ENCODE data around the gene KLRF2. TPM values are rescaled to one million over a fixed set of nuclear protein-coding genes. Genes with fewer than 3 reads are reported as not detected.

KLRF2 gene
- total RNA-seq, 4 donors from 2014 or later: not detected

DNA sequence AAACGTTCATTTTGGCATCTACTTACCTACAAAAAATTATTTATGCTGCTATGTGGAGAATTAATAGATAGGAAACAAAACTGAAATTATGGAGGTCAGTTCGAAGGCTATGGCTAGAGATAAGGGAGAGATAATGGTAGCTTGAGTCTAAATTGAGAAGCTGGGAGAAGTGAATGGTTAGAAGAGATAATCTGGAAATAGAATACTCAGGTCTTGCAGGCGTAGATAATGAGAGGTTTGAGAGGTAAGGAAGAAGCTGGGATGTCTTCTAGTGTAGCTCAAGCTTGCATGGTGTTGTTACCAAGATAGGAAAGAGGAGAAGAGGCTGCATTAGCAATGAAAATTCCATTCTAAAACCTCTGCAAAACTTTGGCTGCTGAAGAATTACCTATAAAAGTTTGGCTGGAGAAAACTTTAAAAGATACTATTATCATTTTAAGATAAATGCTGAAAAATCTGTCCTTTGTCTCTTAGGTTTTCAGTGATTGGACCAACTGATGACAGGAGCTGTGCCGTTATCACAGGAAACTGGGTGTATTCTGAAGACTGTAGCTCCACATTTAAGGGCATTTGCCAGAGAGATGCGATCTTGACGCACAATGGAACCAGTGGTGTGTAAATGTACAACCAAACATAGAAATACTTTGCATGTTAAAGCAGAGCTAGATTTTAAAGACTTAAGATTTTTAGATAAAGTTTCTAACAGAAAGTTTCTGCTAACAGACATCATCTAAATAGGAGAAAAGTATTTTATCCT is 14.1 kb downstream of the KLRF2 start:
- no peak for TF ChIP-seq POLR2A (IDR thresholded peaks at IDR 0.05; ENCODE audit: low read depth)
- no peak for DNase-seq (ENCODE audit: extremely low spot score)
- intact Hi-C loops (cut with DNase I): no loop called here
- H3K9me3 ChIP-seq: no peaks in the 10 kb centered on the region
- H3K27ac ChIP-seq (replicated peaks in 1 of 4): no peak overlapping the region
- H3K4me1 ChIP-seq: no peaks in the 10 kb centered on the region
- no peaks in the 10 kb centered on the region for H3K27me3 ChIP-seq
- WGBS: 78% methylated on average over 6 of the region's 6 CpGs
- H3K36me3 ChIP-seq: no peaks in the 10 kb centered on the region
- no peak overlapping the region for H3K4me3 ChIP-seq

DNA sequence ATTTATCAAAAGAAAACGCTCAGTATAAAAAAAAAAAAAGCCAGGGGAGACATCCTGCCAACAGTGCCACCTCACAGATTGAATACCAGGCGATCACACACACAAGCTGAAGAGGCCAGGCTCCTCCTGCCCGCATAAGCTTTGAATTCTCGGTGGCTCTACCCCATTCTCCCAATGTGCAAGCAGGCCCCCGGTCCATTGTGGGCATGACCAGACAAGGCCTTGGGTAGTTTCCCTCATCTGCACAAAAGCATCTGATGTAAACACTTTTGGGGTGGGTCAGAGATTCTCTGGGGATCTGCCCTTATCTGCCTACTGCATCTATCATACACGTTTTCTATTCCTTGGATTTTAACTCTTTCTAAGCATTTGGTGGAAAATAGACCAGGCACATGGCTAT is 16.2 kb downstream of the KLRF2 start:
- no peak overlapping the region for H3K27ac ChIP-seq (replicated peaks in 1 of 4)
- WGBS: 76% methylated on average over 6 of the region's 6 CpGs
- intact Hi-C loops (cut with DNase I): no loop called here

DNA sequence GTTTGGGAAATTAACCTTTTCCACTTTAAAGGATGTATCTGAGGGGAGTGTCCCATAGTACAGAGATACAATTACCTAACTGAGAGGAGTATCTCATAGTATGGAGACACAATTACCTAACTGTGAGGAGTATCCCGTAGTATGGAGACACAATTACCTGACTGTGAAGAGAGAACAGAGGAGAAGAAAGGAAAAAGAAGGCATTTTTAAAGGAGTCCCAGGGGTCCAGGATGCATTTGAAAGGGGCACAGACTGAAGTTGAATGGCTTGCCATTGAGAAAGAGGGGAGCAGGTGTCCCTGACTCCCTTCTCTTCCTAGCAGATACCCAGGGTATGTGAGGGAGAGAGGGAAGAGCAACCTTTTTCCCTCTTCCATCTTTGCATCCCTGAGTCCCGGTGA is 17.9 kb downstream of the KLRF2 start:
- Histone ChIP-seq H3K4me3 (no peak overlapping the region), H3K27me3 (no peaks in the 10 kb centered on the region), H3K36me3 (no peaks in the 10 kb centered on the region), H3K9me3 (peaks cover 0 to 15% (median 11%) of the 10 kb centered on the region in 4 donors), H3K4me1 (no peaks in the 10 kb centered on the region), H3K27ac (replicated peaks in 1 of 4) (no peak overlapping the region)
- TF ChIP-seq POLR2A (IDR thresholded peaks at IDR 0.05; ENCODE audit: low read depth): no peak
- TF ChIP-seq, protein P1, sequence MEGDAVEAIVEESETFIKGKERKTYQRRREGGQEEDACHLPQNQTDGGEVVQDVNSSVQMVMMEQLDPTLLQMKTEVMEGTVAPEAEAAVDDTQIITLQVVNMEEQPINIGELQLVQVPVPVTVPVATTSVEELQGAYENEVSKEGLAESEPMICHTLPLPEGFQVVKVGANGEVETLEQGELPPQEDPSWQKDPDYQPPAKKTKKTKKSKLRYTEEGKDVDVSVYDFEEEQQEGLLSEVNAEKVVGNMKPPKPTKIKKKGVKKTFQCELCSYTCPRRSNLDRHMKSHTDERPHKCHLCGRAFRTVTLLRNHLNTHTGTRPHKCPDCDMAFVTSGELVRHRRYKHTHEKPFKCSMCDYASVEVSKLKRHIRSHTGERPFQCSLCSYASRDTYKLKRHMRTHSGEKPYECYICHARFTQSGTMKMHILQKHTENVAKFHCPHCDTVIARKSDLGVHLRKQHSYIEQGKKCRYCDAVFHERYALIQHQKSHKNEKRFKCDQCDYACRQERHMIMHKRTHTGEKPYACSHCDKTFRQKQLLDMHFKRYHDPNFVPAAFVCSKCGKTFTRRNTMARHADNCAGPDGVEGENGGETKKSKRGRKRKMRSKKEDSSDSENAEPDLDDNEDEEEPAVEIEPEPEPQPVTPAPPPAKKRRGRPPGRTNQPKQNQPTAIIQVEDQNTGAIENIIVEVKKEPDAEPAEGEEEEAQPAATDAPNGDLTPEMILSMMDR (IDR thresholded peaks at IDR 0.05): no peak
- no peak for TF ChIP-seq EP300 (IDR thresholded peaks at IDR 0.05)
- no peak for TF ChIP-seq POLR2AphosphoS5 (IDR thresholded peaks at IDR 0.05)
- intact Hi-C loops (cut with DNase I): no loop called here
- no peak for DNase-seq (ENCODE audit: extremely low spot score)
- WGBS: 92% methylated on average over 2 of the region's 2 CpGs

More for the DNA sequence above, 16.2 kb downstream of the KLRF2 start:
- Histone ChIP-seq H3K27me3 (no peaks in the 10 kb centered on the region), H3K4me1 (no peaks in the 10 kb centered on the region), H3K36me3 (no peaks in the 10 kb centered on the region), H3K9me3 (peaks cover 0 to 7% (median 3%) of the 10 kb centered on the region in 4 donors), H3K4me3 (no peak overlapping the region)
- TF ChIP-seq EP300 (IDR thresholded peaks at IDR 0.05) (no peak), POLR2A (IDR thresholded peaks at IDR 0.05; ENCODE audit: low read depth) (no peak), POLR2AphosphoS5 (IDR thresholded peaks at IDR 0.05) (no peak)
- TF ChIP-seq, protein P1 (IDR thresholded peaks at IDR 0.05): no peak
- no peak for DNase-seq (ENCODE audit: extremely low spot score)

DNA sequence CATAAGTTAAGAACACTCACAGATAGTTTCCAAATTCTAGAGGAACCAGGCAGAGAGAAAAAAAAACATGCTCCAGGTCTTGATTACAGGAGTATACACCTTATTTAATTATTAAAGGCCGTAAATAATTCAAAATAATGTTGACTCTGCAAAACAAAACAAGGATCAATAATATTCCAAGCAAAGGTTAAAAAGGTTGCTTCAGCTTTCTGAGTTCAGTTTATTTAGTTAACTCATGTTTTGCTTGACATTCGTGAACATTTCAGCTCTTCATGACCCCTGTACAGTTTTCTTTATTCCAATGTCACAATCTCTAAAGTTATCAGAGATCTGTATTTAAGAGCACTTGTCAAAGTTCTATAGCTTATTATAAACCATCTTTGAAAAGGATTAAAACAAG is 19.6 kb downstream of the KLRF2 start:
- H3K4me3 ChIP-seq: no peak overlapping the region
- H3K36me3 ChIP-seq: no peaks in the 10 kb centered on the region
- DNase-seq (ENCODE audit: extremely low spot score): no peak
- H3K4me1 ChIP-seq: no peaks in the 10 kb centered on the region
- peaks cover 0 to 15% (median 11%) of the 10 kb centered on the region in 4 donors for H3K9me3 ChIP-seq
- intact Hi-C loops (cut with DNase I): no loop called here
- no peak for TF ChIP-seq POLR2AphosphoS5 (IDR thresholded peaks at IDR 0.05)
- TF ChIP-seq EP300 (IDR thresholded peaks at IDR 0.05): no peak
- TF ChIP-seq, protein P1 (IDR thresholded peaks at IDR 0.05): no peak
- no peak for TF ChIP-seq POLR2A (IDR thresholded peaks at IDR 0.05; ENCODE audit: low read depth)
- H3K27me3 ChIP-seq: no peaks in the 10 kb centered on the region
- H3K27ac ChIP-seq (replicated peaks in 1 of 4): no peak overlapping the region
- 51% methylated on average over 2 of the region's 2 CpGs for WGBS

DNA sequence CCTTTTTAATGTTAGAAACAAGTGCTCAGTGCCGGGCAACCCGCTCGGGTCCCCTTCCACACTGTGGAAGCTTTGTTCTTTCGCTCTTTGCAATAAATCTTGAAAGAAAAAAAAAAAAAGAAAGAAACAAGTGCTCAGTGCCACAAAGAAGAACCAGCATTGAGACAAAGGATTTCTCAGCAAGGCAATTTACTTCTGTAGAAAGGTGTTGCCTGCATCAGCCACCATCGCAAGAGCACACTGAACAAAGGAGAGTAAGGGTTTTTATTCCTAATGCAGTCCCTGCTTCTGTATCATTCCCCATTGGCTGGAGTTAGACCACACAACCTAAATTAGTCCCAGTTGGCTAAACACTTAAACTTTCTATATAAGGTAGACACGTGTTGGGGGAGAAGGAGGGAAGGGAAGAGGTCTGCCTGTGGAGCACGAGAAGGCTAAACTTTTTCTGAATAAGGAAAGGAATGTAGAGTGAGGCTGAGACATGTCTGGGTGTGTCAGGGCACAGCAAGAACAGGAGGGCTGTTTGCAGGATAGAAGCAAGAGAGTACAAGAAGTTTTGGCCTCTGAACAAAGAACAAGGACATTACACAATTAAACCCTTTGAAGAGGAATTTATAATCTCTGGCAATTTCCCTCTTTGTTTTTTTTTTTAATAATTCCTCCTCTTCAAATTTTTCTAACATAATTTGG is 21.4 kb downstream of the KLRF2 start:
- intact Hi-C loops (cut with DNase I): no loop called here
- Histone ChIP-seq H3K27me3 (no peaks in the 10 kb centered on the region), H3K27ac (replicated peaks in 1 of 4) (no peak overlapping the region), H3K4me1 (no peaks in the 10 kb centered on the region), H3K36me3 (no peaks in the 10 kb centered on the region), H3K9me3 (peaks cover 0 to 15% (median 11%) of the 10 kb centered on the region in 4 donors), H3K4me3 (no peak overlapping the region)
- TF ChIP-seq, protein P1 (IDR thresholded peaks at IDR 0.05): no peak
- TF ChIP-seq EP300 (IDR thresholded peaks at IDR 0.05) (no peak), POLR2AphosphoS5 (IDR thresholded peaks at IDR 0.05) (no peak), POLR2A (IDR thresholded peaks at IDR 0.05; ENCODE audit: low read depth) (no peak)
- DNase-seq (ENCODE audit: extremely low spot score): no peak
- 94% methylated on average over 7 of the region's 7 CpGs for WGBS

Data from esophagus muscularis mucosa (tissue), 4 donors.